ENCODE data around the gene C1QTNF1.

C1QTNF1 gene

DNA sequence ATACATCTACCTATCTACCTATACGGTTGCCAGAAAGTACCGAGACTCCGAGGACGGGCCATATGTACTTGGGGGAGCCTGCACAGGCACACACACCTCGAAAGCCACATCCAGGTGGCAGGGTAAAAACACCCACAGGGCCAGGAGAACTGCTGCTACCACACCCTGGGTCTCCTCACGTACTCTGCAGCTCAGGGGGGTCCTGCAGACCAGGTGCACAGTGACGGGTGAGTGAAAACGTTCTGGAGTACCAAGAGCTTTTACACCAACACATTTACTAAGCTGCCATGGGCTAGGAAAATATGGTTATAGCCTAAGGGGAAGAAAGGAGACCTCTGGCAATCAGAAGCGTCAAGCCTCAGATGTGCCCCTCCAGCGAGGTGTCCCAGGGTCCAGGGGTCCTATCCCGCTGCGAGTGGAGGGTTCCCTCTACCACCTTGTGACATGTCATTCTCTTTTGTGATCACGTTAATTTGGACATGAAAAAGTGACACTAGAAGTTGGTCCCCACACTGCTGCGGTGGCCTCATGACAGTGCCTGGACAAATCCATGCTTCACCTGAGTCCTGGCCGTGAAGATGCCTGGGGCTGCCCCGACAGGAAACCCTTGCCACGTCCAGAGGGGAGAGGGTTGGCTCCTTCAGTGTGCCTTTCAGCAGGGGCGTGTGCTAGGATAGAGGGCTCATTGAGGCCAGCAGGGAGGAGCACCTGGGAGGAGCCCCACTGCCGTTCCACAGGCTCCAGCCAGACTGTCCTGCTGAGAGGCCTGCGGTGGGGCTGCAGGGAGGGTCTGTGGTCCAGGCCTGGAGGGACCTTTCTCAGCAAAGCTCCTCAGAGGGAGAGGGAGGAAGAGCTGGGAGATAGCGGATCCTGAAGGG, 16.2 kb upstream of the C1QTNF1 start:
- no peak overlapping the region for H3K4me3 ChIP-seq (ENCODE audit: low read length)
- no peak for DNase-seq (ENCODE audit: low read depth, low spot score)
- H3K27me3 ChIP-seq (ENCODE audit: control insufficient read depth, insufficient read depth, low read length), result peaks cover 20% of the 10 kb centered on the region
- H3K27ac ChIP-seq (ENCODE audit: low read length), result no peak overlapping the region
- H3K9me3 ChIP-seq (ENCODE audit: control insufficient read depth, insufficient read depth, low read length), result no peaks in the 10 kb centered on the region
- no CpG with 5 or more reads among the region's 21 CpGs for WGBS (ENCODE audit: insufficient coverage, insufficient read length)
- peaks cover 2% of the 10 kb centered on the region; the same call in 1 of the 2 replicates for H3K4me1 ChIP-seq (ENCODE audit: control insufficient read depth, insufficient read depth, low read length)
- 0 out of 2 replicates have a peak, but pooled peaks cover 2% of the 10 kb centered on the region for H3K36me3 ChIP-seq (ENCODE audit: control insufficient read depth, insufficient read depth, low read length)

DNA sequence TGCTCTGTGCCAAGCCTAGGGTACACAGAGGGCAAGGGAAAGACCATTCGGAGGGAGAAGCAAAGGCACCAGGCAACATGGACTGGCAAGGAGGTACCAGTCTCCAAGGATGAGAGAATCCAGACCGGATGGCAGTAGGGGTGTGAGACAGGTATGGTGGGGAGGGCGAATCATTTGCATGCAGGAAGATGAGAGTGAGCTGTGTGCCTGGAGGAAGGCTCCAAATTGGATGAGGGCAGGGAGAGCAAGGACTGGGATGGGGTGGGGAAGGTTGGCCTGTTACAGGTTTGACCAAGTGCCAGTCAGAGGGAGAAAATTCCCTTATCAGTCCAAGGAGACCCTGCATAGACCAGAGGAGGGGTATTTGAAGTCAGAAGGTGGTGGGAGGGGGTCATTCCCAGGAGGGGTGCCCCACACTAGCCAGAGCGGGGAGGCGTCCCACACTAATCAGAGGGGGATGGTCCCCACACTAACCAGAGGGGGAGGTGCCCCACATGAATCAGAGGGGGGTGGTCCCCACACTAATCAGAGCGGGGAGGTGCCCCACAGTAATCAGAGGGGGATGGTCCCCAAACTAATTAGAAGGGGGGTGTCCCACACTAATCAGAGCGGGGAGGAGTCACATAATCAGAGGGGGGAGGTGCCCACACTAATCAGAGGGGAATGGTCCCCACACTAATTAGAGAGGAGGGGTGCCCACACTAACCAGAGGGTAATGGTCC, 15.1 kb upstream of the C1QTNF1 start:
- H3K27me3 ChIP-seq (ENCODE audit: control insufficient read depth, insufficient read depth, low read length), result peaks cover 13% of the 10 kb centered on the region
- no peak overlapping the region for H3K27ac ChIP-seq (ENCODE audit: low read length)
- 0 out of 2 replicates have a peak, but pooled peaks cover 2% of the 10 kb centered on the region for H3K36me3 ChIP-seq (ENCODE audit: control insufficient read depth, insufficient read depth, low read length)
- H3K4me3 ChIP-seq (ENCODE audit: low read length), result peak overlapping the region; percentile 90; the same call in 1 of the 2 replicates
- H3K4me1 ChIP-seq (ENCODE audit: control insufficient read depth, insufficient read depth, low read length), result peaks cover 2% of the 10 kb centered on the region; the same call in 1 of the 2 replicates
- WGBS (ENCODE audit: insufficient coverage, insufficient read length), result no CpG with 5 or more reads among the region's 7 CpGs
- no peaks in the 10 kb centered on the region; the same call in 1 of the 2 replicates for H3K9me3 ChIP-seq (ENCODE audit: control insufficient read depth, insufficient read depth, low read length)
- no peak for DNase-seq (ENCODE audit: low read depth, low spot score)

DNA sequence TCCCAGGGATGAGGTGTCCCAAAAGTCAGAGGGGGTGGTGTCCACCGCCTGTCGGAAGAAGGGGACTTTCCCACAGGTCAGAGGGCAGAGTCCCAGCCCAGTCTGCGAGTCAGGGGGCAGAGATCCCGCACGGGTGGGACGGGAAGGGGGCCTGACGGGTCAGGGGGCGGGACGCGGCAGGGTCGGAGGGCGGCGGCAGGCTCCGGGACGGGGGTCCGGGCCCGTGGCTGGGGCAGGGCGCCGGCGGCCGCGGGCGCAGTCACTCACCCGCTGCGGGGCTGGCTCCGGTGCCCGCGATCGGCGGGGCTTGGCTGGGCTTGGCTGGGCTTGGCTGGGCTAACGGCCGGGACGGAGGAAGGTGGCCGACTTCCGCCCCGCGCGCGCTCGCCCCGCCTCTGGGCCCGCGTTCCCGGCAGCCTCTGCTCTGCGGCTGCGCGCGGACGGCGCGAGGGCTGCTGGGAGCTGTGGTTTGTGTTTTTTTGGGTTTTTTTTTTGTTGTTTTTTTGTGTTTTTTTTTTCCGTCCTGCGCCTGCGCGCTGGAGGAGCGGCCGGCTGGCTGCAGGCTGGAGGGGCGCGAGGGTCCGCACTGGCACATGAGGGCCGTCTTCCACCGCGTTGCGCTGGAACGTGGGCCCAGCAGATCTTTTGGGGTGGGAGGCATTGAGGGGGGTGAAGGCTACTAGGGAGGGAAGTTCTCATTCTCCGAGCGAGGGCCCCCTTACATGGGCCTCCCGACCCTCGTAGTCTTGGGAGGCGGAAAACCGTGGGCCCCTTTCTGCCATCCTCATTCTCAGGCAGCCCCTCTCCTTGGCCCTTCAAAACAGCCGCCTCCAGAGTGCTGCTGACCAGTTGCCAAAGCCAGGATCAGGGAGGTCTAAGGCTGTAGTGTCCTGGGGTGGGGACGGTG, 14.3 kb upstream of the C1QTNF1 start, which contains the start of gene CANT1:
TSS of gene CANT1 (minus strand) at position 368 of the 907 bp plus-strand sequence. CDS start 12,142 bp downstream, outside the sequence.
- 0 out of 2 replicates have a peak, but pooled peaks cover 2% of the 10 kb centered on the region for H3K36me3 ChIP-seq (ENCODE audit: control insufficient read depth, insufficient read depth, low read length)
- no peaks in the 10 kb centered on the region; the same call in 1 of the 2 replicates for H3K9me3 ChIP-seq (ENCODE audit: control insufficient read depth, insufficient read depth, low read length)
- peaks cover 2% of the 10 kb centered on the region; the same call in 1 of the 2 replicates for H3K4me1 ChIP-seq (ENCODE audit: control insufficient read depth, insufficient read depth, low read length)
- no CpG with 5 or more reads among the region's 73 CpGs for WGBS (ENCODE audit: insufficient coverage, insufficient read length)
- H3K4me3 ChIP-seq (ENCODE audit: low read length), result peak within 1 kb of the TSS; percentile 90
- H3K27me3 ChIP-seq (ENCODE audit: control insufficient read depth, insufficient read depth, low read length), result peaks cover 13% of the 10 kb centered on the region
- H3K27ac ChIP-seq (ENCODE audit: low read length), result no peak within 1 kb of the TSS
- peak; percentile 71 for DNase-seq (ENCODE audit: low read depth, low spot score)

DNA sequence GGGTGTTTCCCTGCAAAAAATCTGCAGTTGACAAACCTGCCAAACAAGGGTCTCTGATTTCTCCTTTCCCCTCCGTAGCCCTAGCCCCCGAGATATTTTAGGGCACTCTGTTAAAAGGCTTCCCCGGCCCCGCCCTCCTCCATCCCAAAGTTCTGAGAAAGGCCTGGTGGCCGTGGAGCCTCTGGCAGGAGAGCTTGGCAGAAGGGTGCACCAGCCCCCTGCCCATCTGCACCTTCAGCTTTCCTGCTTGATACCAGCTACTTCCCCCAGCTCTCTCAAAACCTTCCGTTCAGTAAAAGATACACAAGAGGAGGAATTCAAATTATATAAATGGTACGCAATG, 13.7 kb upstream of the C1QTNF1 start:
- Histone ChIP-seq H3K4me3 (ENCODE audit: low read length) (no peak overlapping the region), H3K27ac (ENCODE audit: low read length) (no peak overlapping the region), H3K27me3 (ENCODE audit: control insufficient read depth, insufficient read depth, low read length) (peaks cover 13% of the 10 kb centered on the region), H3K4me1 (ENCODE audit: control insufficient read depth, insufficient read depth, low read length) (peaks cover 2% of the 10 kb centered on the region; the same call in 1 of the 2 replicates), H3K9me3 (ENCODE audit: control insufficient read depth, insufficient read depth, low read length) (no peaks in the 10 kb centered on the region; the same call in 1 of the 2 replicates), H3K36me3 (ENCODE audit: control insufficient read depth, insufficient read depth, low read length) (0 out of 2 replicates have a peak, but pooled peaks cover 2% of the 10 kb centered on the region)
- no peak for DNase-seq (ENCODE audit: low read depth, low spot score)
- WGBS (ENCODE audit: insufficient coverage, insufficient read length), result no CpG with 5 or more reads among the region's 7 CpGs

DNA sequence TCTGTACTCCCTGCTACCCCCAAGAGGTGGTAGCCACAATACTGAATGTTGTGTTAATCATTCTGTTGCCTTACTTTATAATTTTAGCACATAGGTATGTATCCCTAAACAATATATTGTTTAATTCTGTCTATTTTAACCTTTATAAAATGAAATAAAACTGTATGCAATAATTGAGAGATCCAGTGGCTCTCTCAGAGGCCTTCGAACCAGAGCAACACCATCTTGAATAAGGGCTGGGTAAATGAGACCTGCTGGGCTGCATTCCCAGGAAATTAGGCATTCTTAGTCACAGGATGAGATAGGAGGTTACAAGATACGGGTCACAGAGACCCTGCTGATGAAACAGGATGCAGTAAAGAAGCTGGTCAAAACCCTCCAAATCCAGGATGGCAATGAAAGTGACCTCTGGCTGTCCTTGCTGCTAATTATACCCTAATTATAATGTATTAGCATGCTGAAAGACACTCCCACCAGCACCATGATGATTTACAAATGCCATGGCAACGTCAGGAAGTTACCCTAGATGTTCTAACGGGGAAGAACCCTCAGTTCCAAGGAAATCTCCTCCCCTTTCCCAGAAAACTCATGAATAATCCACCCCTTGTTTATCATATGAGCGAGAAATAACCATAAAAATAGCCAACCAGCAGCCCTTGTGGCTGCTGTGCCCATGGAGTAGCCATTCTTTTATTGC, 12.4 kb upstream of the C1QTNF1 start:
- H3K27ac ChIP-seq (ENCODE audit: low read length), result no peak overlapping the region
- DNase-seq (ENCODE audit: low read depth, low spot score), result no peak
- no peaks in the 10 kb centered on the region; the same call in 1 of the 2 replicates for H3K9me3 ChIP-seq (ENCODE audit: control insufficient read depth, insufficient read depth, low read length)
- H3K36me3 ChIP-seq (ENCODE audit: control insufficient read depth, insufficient read depth, low read length), result no peaks in the 10 kb centered on the region
- no peak overlapping the region for H3K4me3 ChIP-seq (ENCODE audit: low read length)
- peaks cover 5% of the 10 kb centered on the region for H3K27me3 ChIP-seq (ENCODE audit: control insufficient read depth, insufficient read depth, low read length)
- no CpG with 5 or more reads among the region's 5 CpGs for whole genome bisulfite sequencing (ENCODE audit: insufficient coverage, insufficient read length)
- H3K4me1 ChIP-seq (ENCODE audit: control insufficient read depth, insufficient read depth, low read length), result peaks cover 2% of the 10 kb centered on the region; the same call in 1 of the 2 replicates

DNA sequence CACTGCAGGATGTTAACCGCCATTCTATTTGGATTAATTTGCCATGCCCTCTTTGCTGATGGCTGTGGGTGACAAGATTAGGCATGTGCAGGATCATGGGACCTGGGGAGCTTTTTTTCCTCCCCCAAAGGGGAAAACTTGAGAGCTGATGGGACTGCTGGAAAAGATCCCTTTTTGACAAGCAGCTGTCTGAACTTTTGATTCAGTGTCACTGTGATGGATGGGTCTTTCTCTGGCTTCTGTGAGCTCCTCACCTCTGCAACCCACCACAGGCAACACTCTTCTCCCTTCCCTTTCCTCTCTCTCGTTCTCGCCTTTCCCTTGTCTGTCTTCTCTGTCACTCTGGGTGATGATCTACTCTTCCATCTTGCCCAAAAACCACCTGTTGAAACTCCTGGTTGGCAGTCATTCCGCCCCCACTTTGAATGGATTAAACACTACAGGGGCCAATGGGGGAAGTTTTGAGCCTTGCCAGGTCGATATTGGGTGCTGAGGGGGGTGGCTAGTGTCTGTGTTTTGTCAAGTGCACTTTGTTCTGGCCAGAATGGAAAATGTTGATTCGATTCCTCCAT, 11.3 kb upstream of the C1QTNF1 start:
- Histone ChIP-seq H3K27me3 (ENCODE audit: control insufficient read depth, insufficient read depth, low read length) (peaks cover 3% of the 10 kb centered on the region), H3K4me1 (ENCODE audit: control insufficient read depth, insufficient read depth, low read length) (peaks cover 2% of the 10 kb centered on the region; the same call in 1 of the 2 replicates), H3K9me3 (ENCODE audit: control insufficient read depth, insufficient read depth, low read length) (no peaks in the 10 kb centered on the region; the same call in 1 of the 2 replicates), H3K36me3 (ENCODE audit: control insufficient read depth, insufficient read depth, low read length) (no peaks in the 10 kb centered on the region), H3K27ac (ENCODE audit: low read length) (no peak overlapping the region), H3K4me3 (ENCODE audit: low read length) (no peak overlapping the region)
- no peak for DNase-seq (ENCODE audit: low read depth, low spot score)
- WGBS (ENCODE audit: insufficient coverage, insufficient read length), result no CpG with 5 or more reads among the region's 6 CpGs

DNA sequence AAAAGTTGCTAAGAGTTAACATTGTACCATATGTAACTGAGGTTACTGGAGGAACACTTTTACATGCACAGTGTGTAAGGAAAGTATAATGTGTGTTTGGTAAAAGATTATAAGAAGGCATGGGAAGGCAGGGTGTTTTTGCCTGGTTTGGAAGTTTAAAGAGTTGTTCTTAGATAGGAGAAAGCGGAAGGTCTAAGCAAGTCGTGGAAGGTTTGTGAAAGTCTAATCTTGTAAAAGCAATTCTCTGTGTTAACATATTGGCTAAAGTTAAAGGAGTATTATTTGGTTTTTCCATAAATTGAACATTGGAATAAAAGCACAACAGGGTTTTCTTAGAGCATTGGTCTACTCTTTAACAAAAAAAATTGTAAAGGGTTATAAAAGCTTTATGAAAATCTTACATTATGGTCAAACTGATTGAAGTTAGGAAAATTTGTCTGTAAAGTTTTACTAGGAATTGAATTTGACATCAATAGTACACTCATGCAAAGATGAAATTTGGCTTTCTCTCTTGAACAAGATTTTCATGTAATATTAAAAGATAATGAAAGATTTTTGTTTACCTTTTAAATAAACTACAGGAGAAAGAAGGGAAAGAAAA, 9.7 kb upstream of the C1QTNF1 start:
- no peak for DNase-seq (ENCODE audit: low read depth, low spot score)
- Histone ChIP-seq H3K4me3 (ENCODE audit: low read length) (no peak overlapping the region), H3K36me3 (ENCODE audit: control insufficient read depth, insufficient read depth, low read length) (no peaks in the 10 kb centered on the region), H3K4me1 (ENCODE audit: control insufficient read depth, insufficient read depth, low read length) (no peaks in the 10 kb centered on the region; the same call in 1 of the 2 replicates), H3K27me3 (ENCODE audit: control insufficient read depth, insufficient read depth, low read length) (no peaks in the 10 kb centered on the region), H3K9me3 (ENCODE audit: control insufficient read depth, insufficient read depth, low read length) (no peaks in the 10 kb centered on the region; the same call in 1 of the 2 replicates), H3K27ac (ENCODE audit: low read length) (no peak overlapping the region)
- no CpG with 5 or more reads among the region's 2 CpGs for WGBS (ENCODE audit: insufficient coverage, insufficient read length)

DNA sequence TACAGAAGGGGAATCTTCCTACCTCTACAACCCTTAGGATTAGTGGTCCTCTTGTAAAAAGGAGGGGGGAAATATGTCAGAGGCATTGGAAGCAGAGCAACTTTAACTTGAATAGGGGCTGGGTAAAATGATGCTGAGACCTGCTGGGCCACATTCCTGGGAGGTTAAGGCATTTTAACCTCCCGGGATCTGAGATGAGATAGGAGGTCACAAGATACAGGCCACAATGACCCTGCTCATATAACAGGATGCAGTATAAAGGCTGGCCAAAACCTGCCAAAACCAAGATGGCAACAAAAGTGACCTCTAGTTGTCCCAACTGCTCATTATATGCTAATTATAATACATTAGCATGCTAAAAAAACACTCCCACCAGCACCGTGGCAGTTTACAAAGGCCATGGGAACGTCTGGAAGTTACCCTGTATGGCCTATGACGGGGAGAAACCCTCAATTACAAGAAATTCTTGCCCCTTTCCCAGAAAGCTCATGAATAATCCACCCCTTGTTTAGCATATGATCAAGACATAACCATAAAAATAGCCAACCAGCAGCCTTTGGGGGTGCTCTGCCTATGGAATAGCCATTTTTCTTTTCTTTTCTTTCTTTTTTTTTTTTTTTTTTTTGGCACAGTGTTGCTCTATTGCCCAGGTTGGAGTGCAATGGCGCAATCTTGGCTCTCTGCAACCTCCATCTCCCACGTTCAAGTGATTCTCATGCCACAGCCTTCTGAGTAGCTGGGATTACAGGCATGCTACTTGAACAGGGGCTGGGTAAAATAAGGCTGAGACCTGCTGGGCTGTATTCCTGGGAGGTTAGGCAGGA, 6.2 kb upstream of the C1QTNF1 start:
- Histone ChIP-seq H3K27me3 (ENCODE audit: control insufficient read depth, insufficient read depth, low read length) (peaks cover 9% of the 10 kb centered on the region; the same call in 1 of the 2 replicates), H3K4me1 (ENCODE audit: control insufficient read depth, insufficient read depth, low read length) (no peaks in the 10 kb centered on the region), H3K36me3 (ENCODE audit: control insufficient read depth, insufficient read depth, low read length) (no peaks in the 10 kb centered on the region), H3K4me3 (ENCODE audit: low read length) (no peak overlapping the region), H3K27ac (ENCODE audit: low read length) (no peak overlapping the region), H3K9me3 (ENCODE audit: control insufficient read depth, insufficient read depth, low read length) (no peaks in the 10 kb centered on the region; the same call in 1 of the 2 replicates)
- DNase-seq (ENCODE audit: low read depth, low spot score), result no peak
- no CpG with 5 or more reads among the region's 6 CpGs for WGBS (ENCODE audit: insufficient coverage, insufficient read length)
